Astrocyte of the spinal cord (primary cell): Measurements from ENCODE around the gene DLG3.
A peak's percentile ranks its signal among the peaks of the same experiment; 100 is the strongest.

ENCODE experiments used
- DNase-seq: peaks from one replicate; pipeline ENCODE4 v3.0.0; 2011; ENCODE audit warnings: low read depth, low spot score
- H3K4me3 ChIP-seq: 2 replicates; pipeline ENCODE4 v1.5.1; 2011; ENCODE audit warnings: low read depth, mild to moderate bottlenecking, low read length, moderate library complexity
- CTCF ChIP-seq: IDR thresholded peaks from 2 replicates; pipeline ENCODE4 v1.5.1; 2012; ENCODE audit warnings: low read depth, mild to moderate bottlenecking, low read length, inconsistent platforms
- in situ Hi-C: cut with HindIII; loops from 2 replicates; pipeline ENCODE4 v1.10.0; 2017; ENCODE audit warnings: low sequenced_read_pairs

DLG3 gene

GRCh38 chrX:70455366-70456202 is 10.9 kb downstream of the DLG3 start:
- no peak for DNase-seq
- in situ Hi-C loops = no loop called here
- peak overlapping the region; percentile 53 for H3K4me3 ChIP-seq
- TF ChIP-seq CTCF = no peak

GRCh38 chrX:70456256-70456655 is 11.6 kb downstream of the DLG3 start:
- no peak for DNase-seq
- H3K4me3 ChIP-seq = peak overlapping the region; percentile 53
- no peak for TF ChIP-seq CTCF
- in situ Hi-C loops = no loop called here

GRCh38 chrX:70461026-70461425 is 16.4 kb downstream of the DLG3 start:
- TF ChIP-seq CTCF = no peak

GRCh38 chrX:70464051-70464450 is 19.4 kb downstream of the DLG3 start:
- TF ChIP-seq CTCF = no peak
- in situ Hi-C loops = no loop called here
- DNase-seq = no peak
- no peak overlapping the region for H3K4me3 ChIP-seq

More at GRCh38 chrX:70461026-70461425, 16.4 kb downstream of the DLG3 start:
- DNase-seq = no peak
- no peak overlapping the region for H3K4me3 ChIP-seq
- in situ Hi-C loops = no loop called here

- TF ChIP-seq CTCF = no peak
- in situ Hi-C loops = no loop called here
- H3K4me3 ChIP-seq = no peak overlapping the region
- no peak for DNase-seq
Observed at GRCh38 chrX:70466968-70467367, 22.3 kb downstream of the DLG3 start.

GRCh38 chrX:70468709-70469108 is 24.1 kb downstream of the DLG3 start:
- in situ Hi-C loops = no loop called here
- TF ChIP-seq CTCF = no peak
- DNase-seq = no peak
- H3K4me3 ChIP-seq = no peak overlapping the region
